HG03575 (cell line): Measurements from ENCODE around the gene PAPPA2.
"Not testable (repeated sequence)": the region's sequence is repeated elsewhere in the genome, so short reads cannot be mapped to it uniquely, and the experiment has no call there.

ENCODE experiments used
- ATAC-seq: cut with Tn5 transposase; IDR thresholded peaks from one replicate; pipeline ENCODE4 v1.9.1; 2021; ENCODE audit not compliant: unreplicated experiment, insufficient number of reproducible peaks, low FRiP score; ENCODE audit errors: extremely low read depth

The PAPPA2 gene

DNA sequence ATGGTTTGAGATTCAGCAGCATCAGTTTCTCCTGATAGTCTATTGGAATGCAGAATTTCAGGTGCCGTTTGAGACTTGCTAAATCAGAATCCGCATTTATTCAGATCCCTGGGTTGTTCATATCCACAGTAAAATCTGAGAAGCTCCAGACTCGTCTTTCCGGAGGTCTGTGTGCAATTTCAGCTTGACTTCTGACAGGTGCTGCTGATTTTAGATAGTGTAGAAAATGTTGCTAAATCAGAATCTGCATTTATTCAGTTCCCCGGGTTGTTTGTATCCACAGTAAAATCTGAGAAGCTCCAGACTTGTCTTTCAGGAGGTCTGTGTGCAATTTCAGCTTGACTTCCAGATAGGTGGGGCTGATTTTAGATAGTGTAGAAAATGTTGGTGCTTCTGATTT is 113.7 kb downstream of the PAPPA2 start:
- no peak for ATAC-seq

DNA sequence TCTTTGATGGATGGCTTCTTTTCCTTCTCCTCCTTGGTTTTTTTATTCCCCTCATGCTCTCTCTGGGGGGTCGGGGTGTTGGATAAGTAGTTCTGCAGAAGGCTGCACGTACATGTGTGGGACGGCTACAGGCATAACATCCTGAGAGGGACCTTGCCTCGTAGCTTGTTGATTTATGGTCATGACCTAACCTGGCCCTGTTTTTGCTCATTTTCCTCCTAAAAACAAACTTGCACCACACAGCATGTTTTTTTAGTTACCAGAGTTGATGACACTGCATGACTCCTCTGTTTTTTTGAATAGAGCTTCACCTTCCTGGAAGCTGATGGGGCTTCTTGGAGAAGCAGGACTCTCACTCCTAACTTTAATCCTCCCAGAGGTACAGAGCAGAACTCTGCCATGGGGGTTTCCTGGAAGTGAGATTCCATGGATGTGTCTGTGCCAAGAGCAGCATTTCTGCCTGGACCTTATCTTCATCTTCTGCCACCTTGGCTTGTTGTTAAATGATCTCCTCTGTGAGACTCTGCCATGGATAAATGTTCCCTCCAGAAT is 114.7 kb downstream of the PAPPA2 start:
- ATAC-seq: no peak

DNA sequence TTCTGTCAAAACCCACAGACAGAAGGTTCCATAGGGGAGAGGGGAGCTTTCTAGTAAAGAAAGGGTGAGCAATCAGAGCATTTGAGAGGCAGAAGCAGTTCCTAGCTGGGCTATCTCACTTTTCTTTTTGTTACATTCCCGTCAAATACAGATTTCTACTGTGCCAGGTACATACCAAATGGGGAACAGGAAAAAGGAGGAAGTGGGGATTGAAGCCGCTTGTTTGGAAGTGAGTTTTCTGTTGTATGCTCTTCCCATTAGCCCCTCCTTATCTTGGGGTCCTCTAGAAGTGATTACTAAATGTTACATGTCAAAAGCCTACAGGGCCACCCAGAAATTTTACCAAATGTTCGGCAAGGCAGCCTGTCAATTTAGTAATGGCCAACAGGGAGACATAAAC is 116.1 kb downstream of the PAPPA2 start:
- ATAC-seq: no peak

DNA sequence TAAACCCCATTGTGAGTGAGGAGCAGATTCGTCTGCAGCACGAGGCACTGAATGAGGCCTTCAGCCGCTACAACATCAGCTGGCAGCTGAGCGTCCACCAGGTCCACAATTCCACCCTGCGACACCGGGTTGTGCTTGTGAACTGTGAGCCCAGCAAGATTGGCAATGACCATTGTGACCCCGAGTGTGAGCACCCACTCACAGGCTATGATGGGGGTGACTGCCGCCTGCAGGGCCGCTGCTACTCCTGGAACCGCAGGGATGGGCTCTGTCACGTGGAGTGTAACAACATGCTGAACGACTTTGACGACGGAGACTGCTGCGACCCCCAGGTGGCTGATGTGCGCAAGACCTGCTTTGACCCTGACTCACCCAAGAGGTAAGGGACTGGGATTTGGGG is 132.2 kb downstream of the PAPPA2 start:
- no peak for ATAC-seq

DNA sequence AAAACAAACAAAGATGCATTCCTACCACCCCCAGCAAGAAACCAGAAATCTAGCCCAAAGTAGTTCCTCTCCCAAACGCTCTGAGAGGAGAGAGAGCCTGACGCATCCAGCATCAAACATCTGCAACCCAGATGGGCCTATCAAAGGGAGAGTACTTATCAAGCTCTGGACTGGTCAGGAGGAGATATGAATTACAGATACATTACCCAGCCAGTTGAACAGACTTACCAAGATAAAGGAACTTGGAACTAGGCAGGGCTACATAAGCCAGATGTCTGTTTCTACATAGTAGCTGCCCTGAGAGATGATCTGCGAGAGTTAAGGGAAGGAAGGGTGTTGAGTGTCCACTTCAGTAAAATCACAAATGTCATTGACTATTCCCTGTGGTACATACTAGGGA is 138.4 kb downstream of the PAPPA2 start:
- no peak for ATAC-seq

DNA sequence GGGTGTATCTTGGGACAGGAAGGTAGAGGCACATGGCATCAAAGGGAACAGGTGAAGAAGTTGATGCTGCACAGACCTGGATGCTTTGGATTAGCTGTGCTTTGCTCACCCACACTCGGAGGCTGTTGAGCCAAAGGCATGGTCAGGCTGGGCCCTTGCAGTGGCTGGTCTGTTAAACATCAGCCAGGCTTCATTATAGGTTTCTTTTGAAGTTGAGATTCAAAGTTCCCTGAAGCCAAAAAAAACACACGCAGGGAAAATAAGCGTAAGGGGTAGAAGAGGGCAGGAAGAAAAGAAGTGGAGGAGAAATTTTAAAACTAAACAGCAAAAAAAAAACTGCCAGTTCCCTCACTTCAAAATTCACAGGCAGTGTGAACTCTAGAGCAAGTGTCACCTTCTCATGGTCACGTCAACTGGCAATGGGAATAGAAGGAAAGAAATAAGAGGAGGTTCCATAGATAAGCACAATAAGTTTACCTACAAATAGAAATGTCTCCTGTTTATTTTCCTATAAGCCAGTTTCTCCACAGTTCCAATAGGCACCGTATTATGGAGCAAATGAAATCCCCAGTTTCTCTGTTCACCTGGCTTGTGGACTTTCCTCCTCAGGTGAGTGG is 139.5 kb downstream of the PAPPA2 start:
- ATAC-seq: no peak

DNA sequence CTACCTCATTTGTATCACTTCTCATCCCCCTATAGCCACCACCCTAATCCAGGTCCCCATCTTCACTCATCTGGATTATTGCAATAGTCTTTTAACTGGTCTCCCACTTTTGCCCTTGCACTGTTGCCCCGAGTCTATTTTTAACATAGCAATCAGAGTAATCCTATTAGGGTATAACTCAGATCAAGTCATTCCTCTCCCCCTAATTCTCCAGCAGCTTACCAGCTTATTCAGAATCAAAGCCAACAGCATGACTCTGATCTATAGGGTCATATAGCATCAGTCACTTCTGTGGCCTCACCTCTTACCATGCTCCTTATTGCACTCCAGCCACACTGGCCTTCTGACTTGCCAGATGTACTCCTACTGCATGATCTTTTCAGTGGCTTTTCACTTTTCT is 140.7 kb downstream of the PAPPA2 start:
- no peak for ATAC-seq

DNA sequence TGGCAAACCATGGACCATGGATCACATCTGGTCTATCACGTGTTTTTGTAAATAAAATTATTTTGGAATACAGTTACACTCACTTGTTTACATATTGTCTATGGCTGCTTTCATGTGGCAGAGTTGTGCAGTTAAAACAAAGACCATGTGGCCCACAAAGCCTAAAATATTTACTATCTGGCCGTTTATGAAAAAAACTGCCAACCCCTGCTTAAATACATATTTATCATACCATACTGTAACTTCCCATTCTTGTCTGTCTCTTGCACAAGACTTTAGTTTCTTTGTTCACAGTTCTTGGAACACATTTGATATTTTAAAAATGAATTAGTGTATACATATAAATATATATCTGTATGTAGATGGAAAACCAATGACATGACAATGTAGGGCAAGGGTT is 141.5 kb downstream of the PAPPA2 start:
- no peak for ATAC-seq

DNA sequence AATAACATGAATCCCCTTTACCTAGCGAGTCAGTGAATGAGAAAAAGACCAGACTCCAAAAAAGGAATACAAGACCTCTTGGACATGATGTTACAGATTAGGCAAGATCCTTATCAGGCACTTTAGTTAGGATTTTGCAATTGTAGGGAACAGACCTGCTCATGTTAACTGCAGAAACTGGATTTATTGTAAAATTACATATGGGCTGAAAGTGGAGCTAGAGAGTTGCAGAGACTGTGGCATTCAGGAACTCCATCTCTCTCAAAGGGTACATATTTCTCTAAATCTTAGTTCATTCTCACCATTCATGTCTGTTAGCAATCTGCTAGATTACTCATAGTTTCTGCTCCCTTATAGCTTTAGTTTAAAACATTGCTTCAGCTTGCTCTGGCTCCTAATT is 142.2 kb downstream of the PAPPA2 start:
- ATAC-seq: no peak

DNA sequence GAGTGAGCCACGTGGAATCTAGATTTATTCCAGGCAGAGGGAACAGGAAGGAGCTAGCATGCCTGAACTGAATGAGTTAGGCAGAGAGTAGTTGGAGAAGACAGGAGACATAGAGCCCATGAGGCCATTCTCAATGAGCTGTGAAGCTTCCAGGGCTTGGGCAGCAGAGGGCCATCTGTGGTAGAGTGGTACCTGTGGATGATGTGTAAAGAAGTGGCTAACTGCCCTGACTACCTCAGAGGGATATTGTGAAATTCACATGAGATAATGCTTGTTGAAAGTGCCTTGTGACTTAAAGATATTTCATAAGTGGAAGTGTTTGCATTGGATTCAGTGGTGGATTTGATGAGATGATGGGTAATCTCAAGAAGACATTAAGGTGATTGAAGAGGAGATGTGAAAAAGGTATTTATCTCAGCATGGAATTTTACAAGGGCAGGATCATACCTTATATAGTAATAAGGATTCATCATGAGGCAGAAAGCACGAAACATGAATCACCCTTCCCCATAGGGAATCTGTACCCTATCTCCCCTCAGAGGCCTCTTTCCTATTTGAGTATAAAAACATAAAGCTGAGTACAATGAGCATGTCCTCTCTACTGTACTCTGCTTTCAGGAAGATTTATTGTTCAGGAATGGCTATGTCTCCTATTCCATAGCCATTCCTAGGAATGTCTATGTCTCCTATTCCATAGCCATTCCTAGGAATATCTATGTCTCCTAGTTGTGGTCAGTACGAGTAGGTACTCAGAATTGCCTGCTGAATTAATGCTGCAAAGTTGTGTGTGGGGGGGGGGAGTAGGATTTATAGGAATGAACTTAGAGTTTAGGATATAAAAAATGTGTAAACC is 146.8 kb downstream of the PAPPA2 start:
- no peak for ATAC-seq

DNA sequence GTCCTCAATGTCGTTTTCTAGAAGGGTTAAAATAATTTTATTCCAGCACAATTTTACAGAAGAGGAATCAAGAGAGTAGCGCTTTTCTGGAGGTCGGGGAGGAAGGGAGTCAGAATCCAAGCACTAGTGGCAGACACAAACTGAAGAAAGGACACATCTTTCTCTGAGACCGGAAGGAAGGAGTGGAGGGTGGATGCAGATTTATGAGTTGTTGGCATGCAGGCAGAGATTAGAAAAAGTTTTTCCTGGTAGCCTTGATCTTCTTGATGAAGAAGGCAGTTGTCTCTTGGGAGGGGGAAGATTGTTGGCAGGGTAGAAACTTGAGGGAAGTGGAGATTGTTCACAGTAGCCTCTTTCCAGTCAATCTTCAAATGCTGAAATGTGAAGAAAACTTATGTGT is 149.8 kb downstream of the PAPPA2 start:
- no peak for ATAC-seq

DNA sequence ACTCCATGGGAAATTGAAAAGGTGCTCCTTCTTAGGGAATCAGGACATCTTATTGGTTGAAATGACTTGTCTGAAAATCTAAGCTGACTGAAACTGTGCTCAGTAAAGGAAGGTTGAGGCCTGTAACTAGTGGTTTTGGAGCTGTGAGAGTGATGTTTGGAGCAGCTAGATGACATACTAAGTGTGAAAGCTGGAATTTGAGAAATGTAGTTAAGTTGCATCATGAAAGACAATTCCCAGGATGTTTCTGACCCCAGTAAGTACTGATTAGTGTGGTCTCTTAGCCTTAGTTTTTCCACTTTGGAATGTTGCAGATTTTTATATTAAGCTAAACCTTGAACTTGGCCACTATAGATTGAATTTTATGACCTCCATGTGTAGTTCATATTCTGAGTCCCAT is 154.9 kb downstream of the PAPPA2 start:
- no peak for ATAC-seq

DNA sequence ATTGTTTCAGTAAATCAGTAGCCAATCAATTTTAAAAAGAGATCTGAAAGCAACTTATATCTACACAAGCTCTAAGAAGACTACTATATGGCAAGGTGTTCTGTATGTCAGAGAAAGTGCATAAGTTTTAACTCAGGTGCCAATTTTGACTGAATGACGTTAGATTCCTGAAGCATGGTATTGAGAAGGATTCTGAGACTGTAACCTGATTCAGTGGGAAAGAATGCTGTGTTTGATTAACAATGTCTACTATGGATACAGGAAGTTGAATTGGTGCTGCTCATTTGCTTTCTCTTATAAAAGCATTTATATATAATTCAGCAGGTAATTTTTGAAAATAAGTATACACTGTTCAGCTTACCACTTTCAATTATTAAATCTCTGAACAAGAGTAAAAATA is 156.3 kb downstream of the PAPPA2 start:
- ATAC-seq: no peak

DNA sequence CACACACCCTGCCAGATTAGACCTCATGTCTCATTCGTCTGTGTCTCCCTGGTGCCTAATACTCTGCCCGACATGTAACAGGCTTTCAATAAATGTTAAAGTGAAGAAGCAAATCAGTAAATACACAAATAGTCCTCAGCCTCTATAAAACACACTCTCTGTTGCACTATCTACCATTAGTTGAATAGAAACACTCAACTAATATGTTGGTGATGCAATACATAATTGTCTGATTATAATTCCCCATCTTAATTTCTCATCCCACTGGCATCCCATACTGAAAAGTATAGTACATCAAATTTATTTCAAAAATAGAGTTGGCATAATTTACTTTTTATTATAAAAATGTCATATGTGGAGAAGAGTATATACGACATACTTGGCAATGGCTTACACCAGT is 162.4 kb downstream of the PAPPA2 start:
- no peak for ATAC-seq

DNA sequence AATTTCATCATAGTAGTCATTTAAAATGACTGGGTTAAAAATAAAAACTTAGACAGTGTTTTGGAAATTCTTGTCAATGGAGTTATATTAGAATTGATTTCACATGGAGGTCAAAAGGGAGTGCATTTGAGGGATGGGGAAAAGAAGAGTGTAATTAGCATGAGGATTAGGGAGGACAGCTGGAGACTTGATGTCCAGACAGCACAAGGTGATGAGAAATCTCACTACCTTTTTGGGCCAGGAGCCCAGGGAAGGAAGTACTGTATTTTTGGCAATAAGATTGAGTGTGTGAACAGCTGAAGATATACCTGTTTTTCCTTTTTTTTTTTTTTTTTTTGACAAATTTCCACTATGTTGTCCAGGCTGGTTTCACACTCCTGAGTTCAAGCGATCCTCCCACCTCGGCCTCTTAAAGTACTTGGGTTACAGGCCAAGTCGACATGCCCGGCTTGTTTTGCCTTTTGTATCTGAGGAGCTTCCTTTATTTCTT is 163.6 kb downstream of the PAPPA2 start:
- ATAC-seq: no peak

DNA sequence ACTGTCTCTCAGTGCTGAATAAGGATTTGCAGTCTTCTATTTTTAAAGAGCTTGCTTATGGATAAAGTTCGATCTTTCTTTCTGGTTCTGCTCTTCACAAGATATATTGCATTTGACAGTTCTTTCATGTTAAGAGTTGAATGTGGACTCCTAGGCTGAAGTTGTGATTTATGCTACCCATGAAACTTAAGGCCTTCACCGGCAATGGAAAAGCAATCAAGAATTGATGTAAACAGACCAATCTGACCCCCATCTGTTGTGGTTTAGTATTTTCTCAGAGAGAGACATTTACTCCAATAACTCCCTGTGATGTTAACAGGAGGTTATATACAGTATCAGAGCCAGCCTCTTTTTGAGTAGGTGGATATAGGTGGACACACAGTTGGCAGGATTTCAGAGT is 165.8 kb downstream of the PAPPA2 start:
- ATAC-seq: no peak

DNA sequence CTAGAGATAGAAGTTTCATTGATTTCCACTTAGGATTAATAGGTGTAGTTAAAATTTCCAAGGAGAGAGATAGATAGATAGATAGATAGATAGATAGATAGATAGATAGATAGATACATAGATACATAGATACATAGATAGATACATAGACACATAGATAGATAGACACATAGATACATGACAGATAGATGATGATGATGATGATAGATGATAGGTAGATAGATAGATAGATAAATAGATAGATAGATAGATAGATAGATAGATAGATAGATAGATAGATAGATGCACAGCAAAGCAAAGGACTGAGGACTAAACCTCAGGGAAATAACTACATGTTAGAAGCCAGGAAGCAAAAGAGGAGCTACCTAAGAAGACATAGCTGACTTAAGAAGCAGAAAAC is 171.8 kb downstream of the PAPPA2 start:
- not testable (repeated sequence) for ATAC-seq

DNA sequence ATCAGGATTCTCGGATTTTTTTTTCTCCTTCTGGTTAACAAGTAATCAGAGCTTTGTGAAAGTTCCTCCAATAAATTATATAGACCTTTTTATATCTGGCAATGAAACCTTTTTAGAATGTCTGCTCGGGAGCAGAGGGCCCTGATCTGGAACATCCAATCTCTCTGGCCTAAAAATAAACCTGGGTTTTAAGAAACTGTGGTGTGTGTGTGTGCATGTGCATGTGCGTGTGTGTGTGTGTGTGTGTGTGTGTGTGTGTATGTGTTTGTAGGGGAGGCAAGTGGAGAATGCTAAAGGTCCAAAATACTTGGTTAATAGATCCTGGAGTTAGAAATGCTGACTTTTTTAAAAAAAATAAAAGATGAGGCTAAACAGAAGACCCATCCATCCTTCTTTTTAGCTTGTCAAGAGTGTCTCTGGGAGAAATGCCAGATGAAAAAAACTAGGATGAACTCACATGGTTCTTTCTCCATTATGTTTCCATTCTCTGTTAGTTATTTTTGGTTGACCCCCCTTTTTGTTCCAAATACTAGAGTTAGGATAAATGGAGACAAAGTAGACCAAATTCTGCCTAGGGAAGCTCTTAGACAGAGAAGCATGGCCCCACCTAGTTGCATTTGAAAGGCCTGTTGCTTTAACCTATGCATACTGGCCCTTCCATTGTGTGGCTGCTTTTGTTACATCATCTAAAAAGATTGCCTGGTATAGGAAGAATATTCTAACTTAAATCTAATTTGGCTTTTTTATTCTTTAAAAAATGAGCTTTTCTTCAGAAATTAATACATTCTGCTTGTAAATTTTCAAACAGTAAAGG is 175.9 kb downstream of the PAPPA2 start:
- ATAC-seq: no peak

DNA sequence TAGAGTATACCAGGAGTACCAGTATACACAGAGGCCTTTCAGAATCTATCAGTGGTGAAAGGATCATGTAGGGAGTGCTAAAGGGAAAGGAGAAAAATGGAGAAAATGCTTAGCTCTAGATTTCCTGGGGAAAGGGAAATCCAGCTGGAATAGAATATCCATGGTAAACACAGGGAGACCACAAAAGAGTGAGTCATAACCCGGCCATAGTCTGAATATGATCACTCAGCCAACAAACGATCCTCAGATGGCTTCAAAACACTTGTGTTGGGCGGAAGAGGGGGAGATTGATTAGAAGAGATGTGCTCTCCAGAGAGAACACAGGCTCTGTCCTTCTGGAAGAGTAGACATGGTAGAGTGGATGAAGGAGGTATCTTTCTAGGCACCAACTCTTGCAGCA is 180.6 kb downstream of the PAPPA2 start:
- no peak for ATAC-seq

DNA sequence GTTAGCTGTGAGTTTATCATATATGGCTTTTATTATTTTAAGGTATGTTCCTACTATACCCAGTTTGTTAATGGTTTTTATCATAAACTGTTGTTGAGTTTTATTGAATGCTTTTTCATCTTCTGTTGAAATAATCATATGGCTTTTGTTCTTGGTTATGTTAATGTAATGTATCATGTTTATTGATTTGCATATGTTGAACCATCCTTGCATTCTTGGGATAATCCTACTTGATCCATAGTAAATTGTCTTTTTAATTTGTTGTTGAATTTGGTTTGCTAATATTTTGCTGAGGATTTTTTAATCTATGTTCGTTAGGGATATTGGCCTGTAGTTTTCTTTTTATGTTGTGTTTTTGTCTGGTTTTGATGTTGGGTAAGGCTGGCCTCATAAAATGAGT is 185.6 kb downstream of the PAPPA2 start:
- no peak for ATAC-seq
